Stimulated activated CD4-positive, alpha-beta T cell treated with anti-CD3 and anti-CD28 coated beads, Interleukin-15, amount 100 ng/mL, for 24 hours (primary cell): Measurements from ENCODE around the gene KRT86.
"Not testable (repeated sequence)": the region's sequence is repeated elsewhere in the genome, so short reads cannot be mapped to it uniquely, and the experiment has no call there.

Experiments
- DNase-seq: peaks from one replicate; pipeline ENCODE4 v3.0.0-alpha.2; 2020

Gene KRT86

GRCh38 chr12:52295663-52296062 is 21.2 kb downstream of the KRT86 start:
- DNase-seq, result no peak

- no peak for DNase-seq
Measured at GRCh38 chr12:52296572-52297215, 22.2 kb downstream of the KRT86 start.

- no peak for DNase-seq
Measured at GRCh38 chr12:52298677-52299190, 24.3 kb downstream of the KRT86 start.

- DNase-seq, result no peak
Measured at GRCh38 chr12:52300796-52301691, 26.6 kb downstream of the KRT86 start.

GRCh38 chr12:52301721-52302120 is 27.3 kb downstream of the KRT86 start:
- DNase-seq, result not testable (repeated sequence)

- not testable (repeated sequence) for DNase-seq
Measured at GRCh38 chr12:52302242-52302914, 27.9 kb downstream of the KRT86 start.

GRCh38 chr12:52304941-52305411 is 30.5 kb downstream of the KRT86 start:
- peak; percentile 35 for DNase-seq

GRCh38 chr12:52305921-52306705 is 31.7 kb downstream of the KRT86 start:
- DNase-seq, result no peak

- DNase-seq, result no peak
Measured at GRCh38 chr12:52306731-52307130, 32.3 kb downstream of the KRT86 start.

GRCh38 chr12:52307836-52308805 is 33.7 kb downstream of the KRT86 start:
- DNase-seq, result peak; percentile 70

- no peak for DNase-seq
Measured at GRCh38 chr12:52308806-52309425, 34.5 kb downstream of the KRT86 start.

GRCh38 chr12:52310622-52311284 is 36.3 kb downstream of the KRT86 start:
- DNase-seq, result no peak

GRCh38 chr12:52311285-52311648 is 36.8 kb downstream of the KRT86 start:
- DNase-seq, result no peak

- no peak for DNase-seq
Measured at GRCh38 chr12:52312086-52312485, 37.6 kb downstream of the KRT86 start.

- DNase-seq, result no peak
Measured at GRCh38 chr12:52313461-52313860, 39.0 kb downstream of the KRT86 start.

- no peak for DNase-seq
Measured at GRCh38 chr12:52313926-52314325, 39.5 kb downstream of the KRT86 start.

- DNase-seq, result no peak
Measured at GRCh38 chr12:52314511-52314910, 40.1 kb downstream of the KRT86 start.

GRCh38 chr12:52315721-52316120 is 41.3 kb downstream of the KRT86 start:
- DNase-seq, result peak; percentile 55

- no peak for DNase-seq
Measured at GRCh38 chr12:52316290-52316689, 41.8 kb downstream of the KRT86 start.

GRCh38 chr12:52316701-52317100 is 42.3 kb downstream of the KRT86 start:
- DNase-seq, result no peak
